Fibroblast of villous mesenchyme (primary cell): ENCODE results near the gene ZNF668. TPM values are rescaled to one million over a fixed set of nuclear protein-coding genes. Genes with fewer than 3 reads are reported as not detected.
"Not testable (repeated sequence)": the region's sequence is repeated elsewhere in the genome, so short reads cannot be mapped to it uniquely, and the experiment has no call there.

Source experiments
- DNase-seq: peaks from one replicate; pipeline ENCODE4 v3.0.0-alpha.2; 2010; ENCODE audit warnings: low read depth
- H3K4me3 ChIP-seq: 2 replicates; pipeline ENCODE4 v1.5.1; 2011; ENCODE audit warnings: low read depth, mild to moderate bottlenecking, low read length
- total RNA-seq: library from RNA; depleted of rRNA; stranded (reverse); fragments of >200 nt; gene quantifications from 2 replicates; pipeline ENCODE4 v1.2.3, GENCODE V29; 2012
- TF ChIP-seq, protein P1 (sequence below): IDR thresholded peaks from 2 replicates; pipeline ENCODE4 v1.5.1; 2012; ENCODE audit warnings: low read depth, mild to moderate bottlenecking, low read length; ENCODE audit not compliant: insufficient read depth

Gene ZNF668
- total RNA-seq, 1 donor: 16.0 TPM

DNA sequence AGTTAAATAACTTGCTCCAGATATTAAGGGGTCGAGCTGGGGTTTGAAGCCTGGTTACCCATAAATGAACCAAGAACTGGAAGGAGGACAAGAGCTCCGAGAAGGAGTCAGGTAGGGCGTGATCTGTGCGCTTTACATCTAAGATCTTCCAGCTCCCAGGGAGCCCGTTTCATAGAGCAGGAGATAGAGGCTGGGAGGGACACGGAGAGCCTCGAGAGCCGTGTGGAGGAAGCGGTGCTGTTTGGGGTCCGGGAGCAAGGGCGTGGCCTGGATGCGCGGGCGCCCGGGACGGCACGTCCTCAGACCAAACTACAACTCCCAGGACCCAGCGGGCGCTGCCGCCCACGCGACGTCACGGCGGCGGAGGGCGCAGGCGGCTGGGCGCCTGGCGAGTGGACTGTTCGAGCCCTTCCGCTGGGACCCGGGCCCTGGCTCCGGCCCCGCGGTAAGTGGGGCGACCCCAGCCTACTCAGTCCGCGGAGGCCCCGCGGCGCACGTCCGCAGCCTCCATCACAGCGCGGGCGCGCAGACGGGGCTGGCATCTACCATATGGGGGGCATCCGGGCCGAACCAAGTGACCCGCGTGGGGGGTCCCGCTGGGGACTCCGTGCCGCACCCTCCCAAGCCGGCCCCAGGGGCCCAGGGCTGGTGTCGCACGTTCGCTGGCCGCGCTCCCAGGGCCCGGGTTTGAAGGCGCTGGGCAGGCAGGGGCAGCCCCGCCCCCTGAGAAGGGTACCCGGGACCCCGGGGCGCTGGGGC is 34.2 kb upstream of the ZNF668 start, which contains the start of gene BCKDK:
Gene BCKDK (plus strand): TSS at position 352 of the 759 bp plus-strand sequence. CDS start 838 bp downstream, outside the sequence.
- H3K4me3 ChIP-seq: peak within 1 kb of the TSS; percentile 90
- DNase-seq: peak; percentile 60
- TF ChIP-seq, protein P1, sequence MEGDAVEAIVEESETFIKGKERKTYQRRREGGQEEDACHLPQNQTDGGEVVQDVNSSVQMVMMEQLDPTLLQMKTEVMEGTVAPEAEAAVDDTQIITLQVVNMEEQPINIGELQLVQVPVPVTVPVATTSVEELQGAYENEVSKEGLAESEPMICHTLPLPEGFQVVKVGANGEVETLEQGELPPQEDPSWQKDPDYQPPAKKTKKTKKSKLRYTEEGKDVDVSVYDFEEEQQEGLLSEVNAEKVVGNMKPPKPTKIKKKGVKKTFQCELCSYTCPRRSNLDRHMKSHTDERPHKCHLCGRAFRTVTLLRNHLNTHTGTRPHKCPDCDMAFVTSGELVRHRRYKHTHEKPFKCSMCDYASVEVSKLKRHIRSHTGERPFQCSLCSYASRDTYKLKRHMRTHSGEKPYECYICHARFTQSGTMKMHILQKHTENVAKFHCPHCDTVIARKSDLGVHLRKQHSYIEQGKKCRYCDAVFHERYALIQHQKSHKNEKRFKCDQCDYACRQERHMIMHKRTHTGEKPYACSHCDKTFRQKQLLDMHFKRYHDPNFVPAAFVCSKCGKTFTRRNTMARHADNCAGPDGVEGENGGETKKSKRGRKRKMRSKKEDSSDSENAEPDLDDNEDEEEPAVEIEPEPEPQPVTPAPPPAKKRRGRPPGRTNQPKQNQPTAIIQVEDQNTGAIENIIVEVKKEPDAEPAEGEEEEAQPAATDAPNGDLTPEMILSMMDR: no peak

- no peak overlapping the region for H3K4me3 ChIP-seq
- TF ChIP-seq, protein P1: no peak
- no peak for DNase-seq
These were observed 33.4 kb upstream of the ZNF668 start for GRCh38 chr16:31107465-31107867.

GRCh38 chr16:31106509-31107464 is 32.7 kb upstream of the ZNF668 start:
- TF ChIP-seq, protein P1: no peak
- no peak overlapping the region for H3K4me3 ChIP-seq
- no peak for DNase-seq

GRCh38 chr16:31105677-31106213 is 31.7 kb upstream of the ZNF668 start:
- DNase-seq: peak; percentile 90
- no peak overlapping the region for H3K4me3 ChIP-seq
- TF ChIP-seq, protein P1: peak; percentile 77

- peak; percentile 37 for DNase-seq
- H3K4me3 ChIP-seq: not testable (repeated sequence)
These were observed 27.0 kb upstream of the ZNF668 start for GRCh38 chr16:31100876-31101641.

DNA sequence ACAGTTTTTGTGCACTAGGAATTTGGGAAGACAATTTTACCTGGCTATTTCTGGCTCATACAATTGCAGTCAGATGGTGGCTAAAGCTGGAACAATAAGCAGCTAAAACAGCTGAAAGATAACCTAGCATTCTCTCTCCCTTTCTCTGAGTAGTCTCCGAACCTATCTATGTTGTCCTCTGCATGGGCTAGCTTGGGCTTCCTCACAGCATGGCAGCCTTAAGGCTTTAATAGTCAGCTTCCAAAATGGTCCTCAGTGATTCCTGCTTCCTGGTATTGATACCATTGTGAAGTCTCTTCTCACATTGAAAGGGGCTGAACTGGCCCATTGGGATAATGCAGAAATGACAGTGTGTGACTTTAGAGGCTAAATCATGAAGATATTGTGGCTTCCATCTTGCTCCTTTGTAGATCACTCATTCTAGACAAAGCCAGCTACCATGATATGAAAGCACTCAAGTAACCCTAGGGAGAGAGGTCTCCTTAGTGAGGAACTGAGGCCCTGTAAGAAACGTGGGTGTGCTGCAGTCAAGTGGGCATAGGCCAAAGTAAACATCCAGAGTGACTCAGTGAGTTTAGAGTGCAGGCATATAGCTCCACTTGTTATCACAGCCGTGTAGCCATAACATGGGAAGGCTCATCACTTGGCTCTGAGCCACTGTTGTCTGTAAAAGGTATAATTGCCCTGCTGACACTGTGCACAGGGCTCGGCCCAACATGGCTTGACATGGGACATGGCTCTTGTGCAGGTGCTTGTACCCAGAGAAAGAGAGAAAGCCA is 26.0 kb upstream of the ZNF668 start:
- no peak overlapping the region for H3K4me3 ChIP-seq
- peak; percentile 34 for DNase-seq
- TF ChIP-seq, protein P1: no peak
